ENCODE results near the gene PRR5L. TPM values are rescaled to one million over a fixed set of nuclear protein-coding genes. Genes with fewer than 3 reads are reported as not detected.

PRR5L gene
- polyA plus RNA-seq, 1 of the 3 experiments (the other 2 are of a cell fraction) = 0.46 TPM

DNA sequence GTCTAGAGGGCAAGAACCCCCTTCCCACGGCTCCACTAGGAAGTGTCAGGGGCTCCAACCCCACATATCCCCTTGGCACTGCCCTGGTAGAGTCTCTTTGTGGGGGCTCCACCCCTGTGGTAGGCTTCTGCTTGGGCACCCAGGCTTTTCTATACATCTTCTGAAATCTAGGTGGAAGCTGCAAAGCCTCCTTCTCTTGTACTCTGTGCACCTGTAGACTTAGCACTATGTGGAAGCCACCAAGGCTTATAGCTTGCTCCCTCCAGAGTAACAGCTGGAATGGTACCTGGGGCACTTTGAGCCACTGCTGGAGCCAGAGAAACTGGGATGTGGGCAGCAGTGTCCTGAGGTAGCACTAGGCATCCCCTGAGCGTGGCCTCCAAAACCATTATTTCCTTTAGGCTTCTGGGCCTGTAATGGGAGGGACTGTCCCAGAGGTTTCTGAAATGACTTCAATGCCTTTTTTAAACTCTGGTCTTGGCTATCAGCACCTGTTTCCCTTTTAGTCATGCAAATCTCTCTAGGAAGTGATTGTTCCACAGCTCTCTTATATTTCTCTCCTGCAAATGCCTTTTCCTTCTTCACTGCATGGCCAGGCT is 145.6 kb downstream of the PRR5L start:
- 33% methylated on average over 2 of the region's 2 CpGs for WGBS (ENCODE audit: low lambda C conversion rate)
- H3K4me1 ChIP-seq (ENCODE audit: control insufficient read depth in 1 of 2, insufficient read depth in 2 of 2, low read depth in 1 of 2, low read length in 1 of 2) = no peaks in the 10 kb centered on the region

DNA sequence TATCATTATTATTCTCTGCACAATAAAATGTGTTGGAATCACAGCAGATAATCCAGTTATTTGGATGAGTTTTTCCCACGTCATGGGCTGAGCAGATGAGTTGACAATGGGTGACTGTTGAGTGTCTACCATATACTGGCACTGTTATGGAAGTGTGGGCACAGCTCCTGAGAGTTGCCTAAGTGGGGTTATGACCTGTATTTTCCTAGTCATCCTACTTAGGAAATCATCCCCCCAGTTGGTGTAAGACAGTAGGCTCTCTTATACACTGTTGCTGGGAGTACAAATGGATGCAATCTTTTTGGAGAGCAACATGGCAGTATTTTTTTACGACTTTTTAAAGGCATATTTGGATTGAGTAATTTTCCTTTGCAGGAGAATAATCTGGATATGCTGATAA is 147.6 kb downstream of the PRR5L start:
- H3K4me1 ChIP-seq (ENCODE audit: control insufficient read depth in 1 of 2, insufficient read depth in 2 of 2, low read depth in 1 of 2, low read length in 1 of 2) = no peaks in the 10 kb centered on the region; a peak in 1 of 4 replicates
- DNase-seq = no peak
- H3K4me3 ChIP-seq (ENCODE audit: low read depth in 2 of 2, low read length in 1 of 2) = no peak overlapping the region
- no peaks in the 10 kb centered on the region for H3K27me3 ChIP-seq (ENCODE audit: insufficient read depth)
- H3K27ac ChIP-seq (ENCODE audit: low read depth in 2 of 2, low read length in 1 of 2) = no peak overlapping the region
- H3K79me2 ChIP-seq (ENCODE audit: insufficient read depth) = no peaks in the 10 kb centered on the region
- H3K9me2 ChIP-seq = no peaks in the 10 kb centered on the region
- no peaks in the 10 kb centered on the region for H3K9me3 ChIP-seq
- ChIA-PET POLR2A (no interaction called here), CTCF (interaction anchor here (1.7 kb wide), 1 partner anchor 35 kb away, joined by 6 read pairs; no protein-coding TSS in a partner anchor)
- H3K4me2 ChIP-seq = no peak overlapping the region
- no peak overlapping the region for H3K9ac ChIP-seq
- no peaks in the 10 kb centered on the region for H3K36me3 ChIP-seq (replicated peaks in 1 of 2; ENCODE audit: control insufficient read depth in 1 of 2, insufficient read depth in 2 of 2, low read length in 1 of 2)
- H2AFZ ChIP-seq (ENCODE audit: low read depth) = no peak overlapping the region
- no peaks in the 10 kb centered on the region for H4K20me1 ChIP-seq (ENCODE audit: insufficient read depth)
- WGBS (ENCODE audit: low lambda C conversion rate) = 64% methylated on average over 2 of the region's 2 CpGs
- H3F3A ChIP-seq (replicated peaks; ENCODE audit: insufficient read depth) = no peaks in the 10 kb centered on the region
- TF ChIP-seq MXI1 (IDR thresholded peaks at IDR 0.05; ENCODE audit: low read depth, low read length) (no peak), RFX5 (IDR thresholded peaks at IDR 0.05; ENCODE audit: low read length) (no peak), TEAD4 (IDR thresholded peaks at IDR 0.05; ENCODE audit: borderline replicate concordance, insufficient read depth) (no peak), RAD21 (IDR thresholded peaks at IDR 0.05; ENCODE audit: low read length) (no peak), FOXJ3 (CRISPR knock-in tag; IDR thresholded peaks at IDR 0.05) (no peak), EP300 (IDR thresholded peaks at IDR 0.05; ENCODE audit: borderline replicate concordance in 1 of 2, low read depth in 1 of 2, low read length in 1 of 2) (no peak)
- TF ChIP-seq, protein P1, sequence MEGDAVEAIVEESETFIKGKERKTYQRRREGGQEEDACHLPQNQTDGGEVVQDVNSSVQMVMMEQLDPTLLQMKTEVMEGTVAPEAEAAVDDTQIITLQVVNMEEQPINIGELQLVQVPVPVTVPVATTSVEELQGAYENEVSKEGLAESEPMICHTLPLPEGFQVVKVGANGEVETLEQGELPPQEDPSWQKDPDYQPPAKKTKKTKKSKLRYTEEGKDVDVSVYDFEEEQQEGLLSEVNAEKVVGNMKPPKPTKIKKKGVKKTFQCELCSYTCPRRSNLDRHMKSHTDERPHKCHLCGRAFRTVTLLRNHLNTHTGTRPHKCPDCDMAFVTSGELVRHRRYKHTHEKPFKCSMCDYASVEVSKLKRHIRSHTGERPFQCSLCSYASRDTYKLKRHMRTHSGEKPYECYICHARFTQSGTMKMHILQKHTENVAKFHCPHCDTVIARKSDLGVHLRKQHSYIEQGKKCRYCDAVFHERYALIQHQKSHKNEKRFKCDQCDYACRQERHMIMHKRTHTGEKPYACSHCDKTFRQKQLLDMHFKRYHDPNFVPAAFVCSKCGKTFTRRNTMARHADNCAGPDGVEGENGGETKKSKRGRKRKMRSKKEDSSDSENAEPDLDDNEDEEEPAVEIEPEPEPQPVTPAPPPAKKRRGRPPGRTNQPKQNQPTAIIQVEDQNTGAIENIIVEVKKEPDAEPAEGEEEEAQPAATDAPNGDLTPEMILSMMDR (IDR thresholded peaks at IDR 0.05) = no peak
- TF ChIP-seq, protein P2, sequence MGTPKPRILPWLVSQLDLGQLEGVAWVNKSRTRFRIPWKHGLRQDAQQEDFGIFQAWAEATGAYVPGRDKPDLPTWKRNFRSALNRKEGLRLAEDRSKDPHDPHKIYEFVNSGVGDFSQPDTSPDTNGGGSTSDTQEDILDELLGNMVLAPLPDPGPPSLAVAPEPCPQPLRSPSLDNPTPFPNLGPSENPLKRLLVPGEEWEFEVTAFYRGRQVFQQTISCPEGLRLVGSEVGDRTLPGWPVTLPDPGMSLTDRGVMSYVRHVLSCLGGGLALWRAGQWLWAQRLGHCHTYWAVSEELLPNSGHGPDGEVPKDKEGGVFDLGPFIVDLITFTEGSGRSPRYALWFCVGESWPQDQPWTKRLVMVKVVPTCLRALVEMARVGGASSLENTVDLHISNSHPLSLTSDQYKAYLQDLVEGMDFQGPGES (IDR thresholded peaks at IDR 0.05; ENCODE audit: low read depth, low read length) = no peak
- TF ChIP-seq, protein P3, sequence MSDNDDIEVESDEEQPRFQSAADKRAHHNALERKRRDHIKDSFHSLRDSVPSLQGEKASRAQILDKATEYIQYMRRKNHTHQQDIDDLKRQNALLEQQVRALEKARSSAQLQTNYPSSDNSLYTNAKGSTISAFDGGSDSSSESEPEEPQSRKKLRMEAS (IDR thresholded peaks at IDR 0.05; ENCODE audit: low read depth) = no peak
- TF ChIP-seq, protein P4, sequence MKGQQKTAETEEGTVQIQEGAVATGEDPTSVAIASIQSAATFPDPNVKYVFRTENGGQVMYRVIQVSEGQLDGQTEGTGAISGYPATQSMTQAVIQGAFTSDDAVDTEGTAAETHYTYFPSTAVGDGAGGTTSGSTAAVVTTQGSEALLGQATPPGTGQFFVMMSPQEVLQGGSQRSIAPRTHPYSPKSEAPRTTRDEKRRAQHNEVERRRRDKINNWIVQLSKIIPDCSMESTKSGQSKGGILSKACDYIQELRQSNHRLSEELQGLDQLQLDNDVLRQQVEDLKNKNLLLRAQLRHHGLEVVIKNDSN (IDR thresholded peaks at IDR 0.05; ENCODE audit: borderline replicate concordance, low read depth) = no peak

More for the DNA sequence above, 145.6 kb downstream of the PRR5L start:
- no peaks in the 10 kb centered on the region for H3K79me2 ChIP-seq (ENCODE audit: insufficient read depth)
- H3K27me3 ChIP-seq (ENCODE audit: insufficient read depth) = no peaks in the 10 kb centered on the region
- ChIA-PET POLR2A (no interaction called here), CTCF (no interaction called here)
- H3F3A ChIP-seq (replicated peaks; ENCODE audit: insufficient read depth) = no peaks in the 10 kb centered on the region
- no peak overlapping the region for H3K9ac ChIP-seq
- H4K20me1 ChIP-seq (ENCODE audit: insufficient read depth) = no peaks in the 10 kb centered on the region
- H3K9me2 ChIP-seq = no peaks in the 10 kb centered on the region
- no peak overlapping the region for H3K27ac ChIP-seq (ENCODE audit: low read depth in 2 of 2, low read length in 1 of 2)
- no peaks in the 10 kb centered on the region for H3K36me3 ChIP-seq (replicated peaks in 1 of 2; ENCODE audit: control insufficient read depth in 1 of 2, insufficient read depth in 2 of 2, low read length in 1 of 2)
- no peak for TF ChIP-seq SIN3A (IDR thresholded peaks at IDR 0.05; ENCODE audit: borderline replicate concordance, low read depth, low read length)
- no peak for TF ChIP-seq NFIC (IDR thresholded peaks at IDR 0.05; ENCODE audit: borderline replicate concordance)
- no peak for TF ChIP-seq MXI1 (IDR thresholded peaks at IDR 0.05; ENCODE audit: low read depth, low read length)
- TF ChIP-seq, protein P2 (IDR thresholded peaks at IDR 0.05; ENCODE audit: low read depth, low read length) = no peak
- TF ChIP-seq, protein P3 (IDR thresholded peaks at IDR 0.05; ENCODE audit: low read depth) = no peak
- TF ChIP-seq GATA2 (CRISPR knock-in tag; IDR thresholded peaks at IDR 0.05) = no peak
- TF ChIP-seq RAD21 (IDR thresholded peaks at IDR 0.05; ENCODE audit: low read length) = no peak
- TF ChIP-seq, protein P5, sequence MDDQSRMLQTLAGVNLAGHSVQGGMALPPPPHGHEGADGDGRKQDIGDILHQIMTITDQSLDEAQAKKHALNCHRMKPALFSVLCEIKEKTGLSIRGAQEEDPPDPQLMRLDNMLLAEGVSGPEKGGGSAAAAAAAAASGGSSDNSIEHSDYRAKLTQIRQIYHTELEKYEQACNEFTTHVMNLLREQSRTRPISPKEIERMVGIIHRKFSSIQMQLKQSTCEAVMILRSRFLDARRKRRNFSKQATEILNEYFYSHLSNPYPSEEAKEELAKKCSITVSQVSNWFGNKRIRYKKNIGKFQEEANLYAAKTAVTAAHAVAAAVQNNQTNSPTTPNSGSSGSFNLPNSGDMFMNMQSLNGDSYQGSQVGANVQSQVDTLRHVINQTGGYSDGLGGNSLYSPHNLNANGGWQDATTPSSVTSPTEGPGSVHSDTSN (IDR thresholded peaks at IDR 0.05) = no peak
- TF ChIP-seq SMC3 (IDR thresholded peaks at IDR 0.05; ENCODE audit: low read depth, low read length) = no peak
- no peak overlapping the region for H3K4me2 ChIP-seq
- no peak overlapping the region for H2AFZ ChIP-seq (ENCODE audit: low read depth)
- no peaks in the 10 kb centered on the region for H3K9me3 ChIP-seq
- H3K4me3 ChIP-seq (ENCODE audit: low read depth in 2 of 2, low read length in 1 of 2) = no peak overlapping the region
- DNase-seq = no peak

Measured in SK-N-SH (cell line).